HEK293 (cell line): ENCODE measurements around the gene CST9L.

Source experiments
- CTCF ChIA-PET: fragments of 350-600 bp; formaldehyde crosslinking; extraction: SDS; loops from one replicate; lab custom pipeline; 2021; ENCODE audit warnings: antibody characterized with exemption; lab: Yijun Ruan, JAX
- POLR2A ChIA-PET: fragments of 300-600 bp; formaldehyde crosslinking; extraction: SDS; loops from one replicate; lab custom pipeline; 2020; ENCODE audit warnings: antibody characterized with exemption, inconsistent platforms; lab: Yijun Ruan, JAX
- H3K27ac ChIP-seq: fragments of 200-500 bp; sonication (Bioruptor generic); 2 replicates; pipeline ENCODE4 v1.5.1; 2014; ENCODE audit warnings: low read depth, low read length, control low read depth, inconsistent platforms; ENCODE audit errors: extremely low read depth
- H3K36me3 ChIP-seq, 2 experiments: fragments of 200-500 bp in 1 of 2; sonication (Bioruptor generic) in 1 of 2; 1 replicate in 1 of 2; 2 replicates in 1 of 2; pipeline ENCODE4 v1.5.1; 2014 to 2017; ENCODE audit warnings: inconsistent platforms in 2 of 2, low read length in 2 of 2; ENCODE audit not compliant: control insufficient read depth in 2 of 2, insufficient read depth in 1 of 2
- H3K4me1 ChIP-seq: fragments of 200-500 bp; sonication (Bioruptor generic); 2 replicates; pipeline ENCODE4 v1.5.1; 2014; ENCODE audit warnings: mild to moderate bottlenecking, low read length, inconsistent platforms; ENCODE audit not compliant: control insufficient read depth, insufficient read depth
- H3K4me3 ChIP-seq: 2 replicates; pipeline ENCODE4 v1.5.1; 2011; ENCODE audit warnings: low read depth, mild to moderate bottlenecking, control low read depth, low read length, moderate library complexity
- H3K9me3 ChIP-seq: fragments of 200-500 bp; sonication (Bioruptor generic); 2 replicates; pipeline ENCODE4 v1.5.1; 2014; ENCODE audit warnings: low read depth, low read length, inconsistent platforms; ENCODE audit not compliant: control insufficient read depth, insufficient read depth
- SETDB1 ChIP-seq: IDR thresholded peaks from one replicate; pipeline ENCODE4 v1.6.1; 2017; ENCODE audit warnings: mild to moderate bottlenecking, low read length, moderate library complexity, mixed read lengths; ENCODE audit not compliant: insufficient read length
- YY1 ChIP-seq: fragments of 450-650 bp; formaldehyde crosslinking; IDR thresholded peaks from 2 replicates; pipeline ENCODE4 v1.5.1; 2018; ENCODE audit warnings: missing biosample characterization, missing genetic modification characterization
- ZBTB20 ChIP-seq: fragments of 450-650 bp; formaldehyde crosslinking; IDR thresholded peaks from 2 replicates; pipeline ENCODE4 v1.5.1; 2016; ENCODE audit warnings: missing biosample characterization, missing genetic modification characterization
- ZBTB48 ChIP-seq: fragments of 450-650 bp; formaldehyde crosslinking; IDR thresholded peaks from 2 replicates; pipeline ENCODE4 v1.5.1; 2016; ENCODE audit warnings: missing biosample characterization, missing genetic modification characterization
- ZNF121 ChIP-seq: fragments of 450-650 bp; formaldehyde crosslinking; IDR thresholded peaks from 2 replicates; pipeline ENCODE4 v1.5.1; 2016; ENCODE audit warnings: missing biosample characterization, missing genetic modification characterization
- ZNF174 ChIP-seq: fragments of 450-650 bp; formaldehyde crosslinking; IDR thresholded peaks from 2 replicates; pipeline ENCODE4 v1.5.0; 2017; ENCODE audit warnings: missing biosample characterization, mild to moderate bottlenecking, missing genetic modification characterization
- ZNF175 ChIP-seq: fragments of 450-650 bp; formaldehyde crosslinking; IDR thresholded peaks from 2 replicates; pipeline ENCODE4 v1.5.1; 2016; ENCODE audit warnings: missing biosample characterization, missing genetic modification characterization
- ZNF211 ChIP-seq: fragments of 450-650 bp; formaldehyde crosslinking; IDR thresholded peaks from 2 replicates; pipeline ENCODE4 v1.5.1; 2016; ENCODE audit warnings: low read depth, missing biosample characterization, missing genetic modification characterization
- ZNF292 ChIP-seq: fragments of 450-650 bp; formaldehyde crosslinking; IDR thresholded peaks from 2 replicates; pipeline ENCODE4 v1.5.1; 2016; ENCODE audit warnings: low read depth, missing biosample characterization, missing genetic modification characterization, borderline replicate concordance
- ZNF664 ChIP-seq: fragments of 450-650 bp; formaldehyde crosslinking; IDR thresholded peaks from 2 replicates; pipeline ENCODE4 v1.5.1; 2016; ENCODE audit warnings: missing biosample characterization, missing genetic modification characterization
- ZNF785 ChIP-seq: fragments of 450-650 bp; formaldehyde crosslinking; IDR thresholded peaks from 2 replicates; pipeline ENCODE4 v1.5.1; 2016; ENCODE audit warnings: missing biosample characterization, missing genetic modification characterization
- ZSCAN5A ChIP-seq: fragments of 450-650 bp; formaldehyde crosslinking; IDR thresholded peaks from 2 replicates; pipeline ENCODE4 v1.5.1; 2016; ENCODE audit warnings: missing biosample characterization, missing genetic modification characterization
- TF ChIP-seq, protein P1 (sequence below): fragments of 450-650 bp; formaldehyde crosslinking; IDR thresholded peaks from 2 replicates; pipeline ENCODE4 v1.5.1; 2016; ENCODE audit warnings: missing biosample characterization, missing genetic modification characterization
- TF ChIP-seq, protein P2 (sequence below): fragments of 450-650 bp; formaldehyde crosslinking; IDR thresholded peaks from 2 replicates; pipeline ENCODE4 v1.5.1; 2016; ENCODE audit warnings: missing biosample characterization, missing genetic modification characterization
- TF ChIP-seq, protein P3 (sequence below): IDR thresholded peaks from 2 replicates; pipeline ENCODE4 v1.6.1; 2011; ENCODE audit warnings: mild to moderate bottlenecking, low read depth, low read length, borderline replicate concordance
- TF ChIP-seq, protein P4 (sequence below): fragments of 450-650 bp; IDR thresholded peaks from 2 replicates; pipeline ENCODE4 v1.5.1; 2018; ENCODE audit warnings: missing biosample characterization, mild to moderate bottlenecking, missing genetic modification characterization

Gene CST9L

GRCh38 chr20:23517719-23518118 is 50.6 kb downstream of the CST9L start:
- no peak for TF ChIP-seq ZNF211 (tag by site-specific recombination)
- TF ChIP-seq ZSCAN5A (tag by site-specific recombination) = no peak
- TF ChIP-seq, protein P1, sequence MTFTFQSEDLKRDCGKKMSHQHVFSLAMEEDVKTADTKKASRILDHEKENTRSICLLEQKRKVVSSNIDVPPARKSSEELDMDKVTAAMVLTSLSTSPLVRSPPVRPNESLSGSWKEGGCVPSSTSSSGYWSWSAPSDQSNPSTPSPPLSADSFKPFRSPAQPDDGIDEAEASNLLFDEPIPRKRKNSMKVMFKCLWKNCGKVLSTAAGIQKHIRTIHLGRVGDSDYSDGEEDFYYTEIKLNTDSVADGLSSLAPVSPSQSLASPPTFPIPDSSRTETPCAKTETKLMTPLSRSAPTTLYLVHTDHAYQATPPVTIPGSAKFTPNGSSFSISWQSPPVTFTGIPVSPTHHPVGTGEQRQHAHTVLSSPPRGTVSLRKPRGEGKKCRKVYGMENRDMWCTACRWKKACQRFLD (tag by site-specific recombination) = no peak
- TF ChIP-seq ZNF292 = no peak
- TF ChIP-seq ZNF175 (tag by site-specific recombination) = no peak
- no peak for TF ChIP-seq ZBTB48 (tag by site-specific recombination)
- TF ChIP-seq, protein P2, sequence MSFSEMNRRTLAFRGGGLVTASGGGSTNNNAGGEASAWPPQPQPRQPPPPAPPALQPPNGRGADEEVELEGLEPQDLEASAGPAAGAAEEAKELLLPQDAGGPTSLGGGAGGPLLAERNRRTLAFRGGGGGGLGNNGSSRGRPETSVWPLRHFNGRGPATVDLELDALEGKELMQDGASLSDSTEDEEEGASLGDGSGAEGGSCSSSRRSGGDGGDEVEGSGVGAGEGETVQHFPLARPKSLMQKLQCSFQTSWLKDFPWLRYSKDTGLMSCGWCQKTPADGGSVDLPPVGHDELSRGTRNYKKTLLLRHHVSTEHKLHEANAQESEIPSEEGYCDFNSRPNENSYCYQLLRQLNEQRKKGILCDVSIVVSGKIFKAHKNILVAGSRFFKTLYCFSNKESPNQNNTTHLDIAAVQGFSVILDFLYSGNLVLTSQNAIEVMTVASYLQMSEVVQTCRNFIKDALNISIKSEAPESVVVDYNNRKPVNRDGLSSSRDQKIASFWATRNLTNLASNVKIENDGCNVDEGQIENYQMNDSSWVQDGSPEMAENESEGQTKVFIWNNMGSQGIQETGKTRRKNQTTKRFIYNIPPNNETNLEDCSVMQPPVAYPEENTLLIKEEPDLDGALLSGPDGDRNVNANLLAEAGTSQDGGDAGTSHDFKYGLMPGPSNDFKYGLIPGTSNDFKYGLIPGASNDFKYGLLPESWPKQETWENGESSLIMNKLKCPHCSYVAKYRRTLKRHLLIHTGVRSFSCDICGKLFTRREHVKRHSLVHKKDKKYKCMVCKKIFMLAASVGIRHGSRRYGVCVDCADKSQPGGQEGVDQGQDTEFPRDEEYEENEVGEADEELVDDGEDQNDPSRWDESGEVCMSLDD (tag by site-specific recombination) = no peak
- no peak for TF ChIP-seq ZBTB20 (tag by site-specific recombination)
- Histone ChIP-seq H3K9me3 (no peaks in the 10 kb centered on the region), H3K27ac (no peak overlapping the region), H3K4me3 (no peak overlapping the region), H3K36me3 (no peaks in the 10 kb centered on the region), H3K4me1 (no peaks in the 10 kb centered on the region)
- POLR2A ChIA-PET = no interaction called here
- CTCF ChIA-PET = no interaction called here

- H3K9me3 ChIP-seq = no peaks in the 10 kb centered on the region
- H3K4me3 ChIP-seq = no peak overlapping the region
- TF ChIP-seq, protein P3, sequence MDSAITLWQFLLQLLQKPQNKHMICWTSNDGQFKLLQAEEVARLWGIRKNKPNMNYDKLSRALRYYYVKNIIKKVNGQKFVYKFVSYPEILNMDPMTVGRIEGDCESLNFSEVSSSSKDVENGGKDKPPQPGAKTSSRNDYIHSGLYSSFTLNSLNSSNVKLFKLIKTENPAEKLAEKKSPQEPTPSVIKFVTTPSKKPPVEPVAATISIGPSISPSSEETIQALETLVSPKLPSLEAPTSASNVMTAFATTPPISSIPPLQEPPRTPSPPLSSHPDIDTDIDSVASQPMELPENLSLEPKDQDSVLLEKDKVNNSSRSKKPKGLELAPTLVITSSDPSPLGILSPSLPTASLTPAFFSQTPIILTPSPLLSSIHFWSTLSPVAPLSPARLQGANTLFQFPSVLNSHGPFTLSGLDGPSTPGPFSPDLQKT = no peak
- TF ChIP-seq ZNF121 (tag by site-specific recombination) (no peak), YY1 (no peak), ZNF174 (tag by site-specific recombination) (no peak), ZNF785 (no peak), ZBTB20 (tag by site-specific recombination) (no peak), ZNF664 (tag by site-specific recombination) (no peak), SETDB1 (no peak)
- TF ChIP-seq, protein P4, sequence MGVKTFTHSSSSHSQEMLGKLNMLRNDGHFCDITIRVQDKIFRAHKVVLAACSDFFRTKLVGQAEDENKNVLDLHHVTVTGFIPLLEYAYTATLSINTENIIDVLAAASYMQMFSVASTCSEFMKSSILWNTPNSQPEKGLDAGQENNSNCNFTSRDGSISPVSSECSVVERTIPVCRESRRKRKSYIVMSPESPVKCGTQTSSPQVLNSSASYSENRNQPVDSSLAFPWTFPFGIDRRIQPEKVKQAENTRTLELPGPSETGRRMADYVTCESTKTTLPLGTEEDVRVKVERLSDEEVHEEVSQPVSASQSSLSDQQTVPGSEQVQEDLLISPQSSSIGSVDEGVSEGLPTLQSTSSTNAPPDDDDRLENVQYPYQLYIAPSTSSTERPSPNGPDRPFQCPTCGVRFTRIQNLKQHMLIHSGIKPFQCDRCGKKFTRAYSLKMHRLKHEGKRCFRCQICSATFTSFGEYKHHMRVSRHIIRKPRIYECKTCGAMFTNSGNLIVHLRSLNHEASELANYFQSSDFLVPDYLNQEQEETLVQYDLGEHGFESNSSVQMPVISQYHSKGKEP = no peak
- no peaks in the 10 kb centered on the region for H3K36me3 ChIP-seq
- H3K4me1 ChIP-seq = no peaks in the 10 kb centered on the region
- ChIA-PET CTCF (no interaction called here), POLR2A (no interaction called here)
- no peak overlapping the region for H3K27ac ChIP-seq
Observed at GRCh38 chr20:23515250-23515939, 52.9 kb downstream of the CST9L start.
